Stimulated activated CD8-positive, alpha-beta memory T cell treated with anti-CD3 and anti-CD28 coated beads, Interleukin-15, amount 100 ng/mL, for 1 hour (primary cell): Measurements from ENCODE around the gene HLA-DMA.
A peak's percentile ranks its signal among the peaks of the same experiment; 100 is the strongest.

Experiments
- DNase-seq: peaks from one replicate; pipeline ENCODE4 v3.0.0-alpha.2; 2020; ENCODE audit warnings: low read depth

The HLA-DMA gene

GRCh38 chr6:32952817-32953739, at the start of gene HLA-DMA:
HLA-DMA (minus strand) TSS chr6:32953097; CDS start chr6:32953036, 61 bp downstream.
- no peak for DNase-seq

- no peak for DNase-seq
Observed at GRCh38 chr6:33001685-33002084, 48.8 kb upstream of the HLA-DMA start.

- DNase-seq = no peak
Observed at GRCh38 chr6:33000055-33000454, 47.2 kb upstream of the HLA-DMA start.

DNA sequence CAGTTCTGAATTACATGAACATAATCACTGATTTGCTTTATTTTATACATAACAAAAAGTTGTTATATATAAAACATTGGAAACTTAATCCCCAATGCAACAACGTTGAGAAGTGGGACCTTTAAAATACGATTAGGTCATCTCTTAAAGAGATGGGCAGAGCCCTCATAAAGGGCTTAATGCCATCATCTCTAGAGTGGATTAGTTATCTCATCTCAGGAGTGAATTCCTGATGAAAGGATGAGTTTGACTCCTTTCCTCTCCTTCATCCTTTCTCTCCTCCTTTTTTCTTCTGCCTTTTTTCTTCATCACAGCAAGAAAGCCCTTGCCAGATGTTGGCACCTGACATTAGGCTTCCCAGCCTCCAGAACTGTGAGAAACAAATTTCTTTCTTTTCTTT, 42.6 kb upstream of the HLA-DMA start:
- no peak for DNase-seq

DNA sequence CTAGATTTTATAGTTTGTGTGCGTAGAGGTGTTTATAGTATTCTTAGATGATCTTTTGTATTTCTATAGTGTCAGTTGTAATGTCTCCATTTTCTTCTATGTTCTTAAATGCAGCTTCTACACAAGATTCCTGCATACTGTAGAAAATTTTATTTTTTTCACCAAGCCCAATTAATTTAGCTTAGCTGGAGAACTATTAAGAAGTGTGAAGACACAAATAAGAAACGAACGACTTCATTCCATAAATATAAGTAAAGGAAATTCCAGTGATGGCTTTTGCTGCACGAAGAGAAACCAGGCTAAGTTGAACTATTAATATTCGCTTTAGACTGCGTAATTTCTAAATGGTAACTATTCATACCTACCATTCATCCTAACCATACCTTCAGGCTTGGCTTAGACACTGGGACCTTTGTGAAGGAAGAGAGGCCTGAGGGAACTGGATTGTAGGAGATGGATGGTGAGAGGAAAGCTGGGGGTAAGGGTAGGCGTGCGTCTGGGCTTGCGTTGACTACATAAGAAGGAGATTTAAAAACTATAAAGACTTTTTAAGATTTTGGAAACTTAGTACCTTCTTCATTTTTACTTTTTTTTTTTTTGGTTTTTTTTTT, 40.6 kb upstream of the HLA-DMA start:
- no peak for DNase-seq

DNA sequence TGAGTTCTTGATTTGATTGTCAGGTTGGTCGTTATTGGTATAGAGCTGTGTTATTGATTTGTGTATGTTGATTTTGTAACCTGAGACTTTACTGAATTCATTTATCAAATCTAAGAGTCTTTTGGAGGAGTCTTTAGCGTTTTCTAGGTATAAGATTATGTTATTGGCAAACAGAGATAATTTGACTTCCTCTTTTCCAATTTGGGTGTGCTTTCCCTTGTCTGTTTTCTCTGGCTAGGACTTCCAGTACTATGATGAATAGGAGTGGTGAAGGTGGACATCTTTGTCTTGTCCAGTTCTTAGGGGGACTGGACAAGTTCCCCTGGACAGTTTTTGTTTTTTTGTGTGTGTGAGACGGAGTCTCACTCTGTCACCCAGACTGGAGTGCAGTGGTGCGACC, 39.1 kb upstream of the HLA-DMA start:
- no peak for DNase-seq

GRCh38 chr6:32989368-32989767, 36.5 kb upstream of the HLA-DMA start:
- DNase-seq = no peak

- peak; percentile 92 for DNase-seq
Observed at GRCh38 chr6:32984622-32985389, 31.9 kb upstream of the HLA-DMA start.

GRCh38 chr6:32983964-32984621, 31.2 kb upstream of the HLA-DMA start:
- no peak for DNase-seq

- DNase-seq = no peak
Observed at GRCh38 chr6:32983493-32983848, 30.6 kb upstream of the HLA-DMA start.

- DNase-seq = no peak
Observed at GRCh38 chr6:32982702-32983492, 30.0 kb upstream of the HLA-DMA start.

GRCh38 chr6:32982084-32982701, 29.3 kb upstream of the HLA-DMA start:
- DNase-seq = no peak

DNA sequence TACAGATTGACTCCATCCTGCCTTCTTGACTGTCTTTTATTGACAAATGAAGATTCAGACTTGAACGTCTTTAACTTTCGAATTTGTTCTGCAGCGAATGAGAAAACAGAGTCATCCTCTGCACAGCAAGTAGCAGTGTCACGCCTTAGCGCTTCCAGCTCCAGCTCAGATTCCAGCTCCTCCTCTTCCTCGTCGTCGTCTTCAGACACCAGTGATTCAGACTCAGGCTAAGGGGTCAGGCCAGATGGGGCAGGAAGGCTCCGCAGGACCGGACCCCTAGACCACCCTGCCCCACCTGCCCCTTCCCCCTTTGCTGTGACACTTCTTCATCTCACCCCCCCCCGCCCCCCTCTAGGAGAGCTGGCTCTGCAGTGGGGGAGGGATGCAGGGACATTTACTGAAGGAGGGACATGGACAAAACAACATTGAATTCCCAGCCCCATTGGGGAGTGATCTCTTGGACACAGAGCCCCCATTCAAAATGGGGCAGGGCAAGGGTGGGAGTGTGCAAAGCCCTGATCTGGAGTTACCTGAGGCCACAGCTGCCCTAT, 27.7 kb upstream of the HLA-DMA start:
- no peak for DNase-seq

GRCh38 chr6:32979720-32980487, 27.0 kb upstream of the HLA-DMA start:
- no peak for DNase-seq

DNA sequence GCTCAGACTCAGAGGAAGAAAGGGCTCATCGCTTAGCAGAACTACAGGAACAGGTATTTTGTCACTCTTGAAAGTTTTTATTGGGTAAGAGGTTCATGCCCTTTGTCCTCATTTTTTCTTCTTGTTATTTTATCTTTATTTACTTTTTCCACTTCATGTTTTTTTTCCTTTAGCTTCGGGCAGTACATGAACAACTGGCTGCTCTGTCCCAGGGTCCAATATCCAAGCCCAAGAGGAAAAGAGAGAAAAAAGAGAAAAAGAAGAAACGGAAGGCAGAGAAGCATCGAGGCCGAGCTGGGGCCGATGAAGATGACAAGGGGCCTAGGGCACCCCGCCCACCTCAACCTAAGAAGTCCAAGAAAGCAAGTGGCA, 25.0 kb upstream of the HLA-DMA start:
- no peak for DNase-seq

- DNase-seq = no peak
Observed at GRCh38 chr6:32977272-32977952, 24.5 kb upstream of the HLA-DMA start.

DNA sequence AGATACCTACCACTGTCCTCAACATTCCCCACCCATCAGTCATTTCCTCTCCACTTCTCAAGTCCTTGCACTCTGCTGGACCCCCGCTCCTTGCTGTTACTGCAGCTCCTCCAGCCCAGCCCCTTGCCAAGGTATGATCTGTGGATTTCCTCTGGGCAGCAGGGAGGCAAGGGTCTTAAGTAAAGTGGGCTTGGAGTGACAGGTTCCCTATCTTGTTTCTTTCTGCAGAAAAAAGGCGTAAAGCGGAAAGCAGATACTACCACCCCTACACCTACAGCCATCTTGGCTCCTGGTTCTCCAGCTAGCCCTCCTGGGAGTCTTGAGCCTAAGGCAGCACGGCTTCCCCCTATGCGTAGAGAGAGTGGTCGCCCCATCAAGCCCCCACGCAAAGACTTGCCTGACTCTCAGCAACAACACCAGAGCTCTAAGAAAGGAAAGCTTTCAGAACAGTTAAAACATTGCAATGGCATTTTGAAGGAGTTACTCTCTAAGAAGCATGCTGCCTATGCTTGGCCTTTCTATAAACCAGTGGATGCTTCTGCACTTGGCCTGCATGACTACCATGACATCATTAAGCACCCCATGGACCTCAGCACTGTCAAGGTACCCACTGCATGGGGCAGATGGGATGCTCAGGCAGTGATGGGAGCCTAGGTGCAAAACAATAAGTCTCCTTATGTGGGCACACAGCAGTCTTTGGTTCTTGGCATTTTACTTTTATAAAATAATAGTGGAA, 23.6 kb upstream of the HLA-DMA start:
- no peak for DNase-seq

DNA sequence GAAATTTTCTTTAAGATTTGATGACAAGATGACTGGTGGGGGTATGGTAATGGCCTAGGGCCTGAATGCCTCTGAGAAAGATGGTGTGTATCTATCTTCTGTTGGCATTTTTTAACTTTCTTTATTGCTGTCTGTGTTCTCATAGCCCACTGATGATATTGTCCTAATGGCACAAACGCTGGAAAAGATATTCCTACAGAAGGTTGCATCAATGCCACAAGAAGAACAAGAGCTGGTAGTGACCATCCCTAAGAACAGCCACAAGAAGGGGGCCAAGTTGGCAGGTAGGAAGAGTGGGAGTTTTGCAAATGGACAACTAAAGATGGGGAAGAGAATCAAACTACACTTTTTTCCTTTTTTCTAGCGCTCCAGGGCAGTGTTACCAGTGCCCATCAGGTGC, 23.0 kb upstream of the HLA-DMA start:
- DNase-seq = no peak
